Thyroid gland (tissue), 4 donors: ENCODE results near the gene SCAF8. TPM values are rescaled to one million over a fixed set of nuclear protein-coding genes. Genes with fewer than 3 reads are reported as not detected.

Source experiments
- DNase-seq, 2 donors: peaks; one replicate each; pipeline ENCODE4 v3.0.0-alpha.2; 2019
- H3K27ac ChIP-seq, 3 donors: fragments of 200-600 bp; sonication (generic); 1 replicate in 2 of 3; 2 replicates in 1 of 3; pipeline ENCODE4 v1.5.1; 2016 to 2019; ENCODE audit warnings: mild to moderate bottlenecking in 1 of 3, moderate library complexity in 1 of 3
- H3K27me3 ChIP-seq: fragments of 200-600 bp; sonication (generic); one replicate; pipeline ENCODE4 v1.5.1; 2019
- H3K36me3 ChIP-seq, 2 donors: fragments of 200-600 bp; sonication (generic); one replicate each; pipeline ENCODE4 v1.5.1; 2016 to 2019
- H3K4me1 ChIP-seq, 2 donors: fragments of 200-600 bp; sonication (generic); one replicate each; pipeline ENCODE4 v1.5.1; 2017 to 2019
- H3K4me3 ChIP-seq, 3 donors: fragments of 200-600 bp; sonication (generic); replicated peaks in 1 of 3; 1 replicate in 2 of 3; 2 replicates in 1 of 3; pipeline ENCODE4 v1.5.1; 2016; ENCODE audit warnings: mild to moderate bottlenecking in 1 of 3
- H3K9me3 ChIP-seq: fragments of 200-600 bp; sonication (generic); one replicate; pipeline ENCODE4 v1.5.1; 2017
- CTCF ChIP-seq, 6 experiments: fragments of 200-600 bp in 3 of 6; fragments of 450-650 bp in 3 of 6; sonication (generic) in 3 of 6; IDR thresholded peaks; one replicate each; pipeline ENCODE4 v1.5.1; 2016 to 2019; ENCODE audit warnings: antibody characterized with exemption in 6 of 6, mild to moderate bottlenecking in 2 of 6, inconsistent platforms in 1 of 6, moderate library complexity in 1 of 6
- POLR2A ChIP-seq, 2 donors: fragments of 450-650 bp; IDR thresholded peaks; one replicate each; pipeline ENCODE4 v1.6.1; 2017; ENCODE audit warnings: antibody characterized with exemption in 2 of 2, mild to moderate bottlenecking in 2 of 2, moderate library complexity in 1 of 2
- WGBS, 2 donors: methylation state at CpG; one replicate each; pipeline ENCODE4 v1.1.5; 2017; 5-methylcytosine and 5-hydroxymethylcytosine counted together
- intact Hi-C: fragments of 100-400 bp; cut with DNase I; formaldehyde crosslinking; loops from one replicate; pipeline ENCODE4 v1.15.1; 2023
- microRNA counts, 2 donors: library from miRNA; unstranded; fragments of <30 nt; microRNA quantifications; one replicate each; lab custom pipeline; 2016 to 2017
- microRNA-seq: library from miRNA; unstranded; fragments of <30 nt; microRNA quantifications from one replicate; pipeline ENCODE4, GENCODE V29; 2016
- small RNA-seq: library from RNA; depleted of rRNA; stranded (forward); fragments of <200 nt; gene quantifications from one replicate; pipeline ENCODE3, GENCODE V24; 2016
- total RNA-seq, 4 donors: library from RNA; depleted of rRNA; stranded (reverse); fragments of >200 nt; gene quantifications; one replicate each; pipeline ENCODE4 v1.2.3, GENCODE V29; 2016

The SCAF8 gene
- total RNA-seq, 4 donors from 2014 or later: 60.9 to 88.8 (median 65.1) TPM

DNA sequence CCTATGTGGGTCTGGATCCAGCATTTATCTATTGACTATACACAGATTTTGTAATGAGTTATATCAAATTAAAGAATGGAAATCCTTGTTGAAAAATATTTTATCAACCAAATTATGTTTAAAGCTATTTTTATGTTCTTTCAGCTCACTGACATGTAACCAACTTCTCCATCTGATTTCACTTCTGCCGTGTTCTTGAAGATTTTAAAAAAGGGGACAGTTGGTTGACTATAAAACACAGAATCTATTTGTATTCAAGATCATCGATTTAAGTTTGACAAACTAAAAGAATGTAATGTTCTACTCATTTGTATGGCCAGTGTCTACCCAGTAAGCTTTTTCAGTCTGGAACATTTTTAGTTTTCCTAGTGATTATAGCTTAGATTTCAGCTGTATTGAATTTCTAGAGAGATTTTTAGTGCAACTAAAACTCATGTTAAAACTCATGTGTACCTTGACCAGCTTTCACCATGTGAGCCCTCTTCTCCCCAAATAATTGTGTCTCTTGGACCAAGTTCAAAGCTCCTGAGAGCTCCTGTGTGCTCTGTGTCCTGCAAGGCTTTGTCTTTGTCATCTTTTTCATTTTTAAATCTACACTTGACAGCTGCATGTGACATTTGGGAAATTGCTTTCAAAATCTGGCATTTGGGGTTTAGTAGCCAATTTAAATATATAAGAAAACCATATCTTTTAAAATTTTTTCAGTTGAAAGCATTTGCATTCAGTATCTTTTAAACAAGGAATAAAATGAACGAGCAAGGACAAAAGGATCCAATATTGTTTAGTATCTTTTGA lies 143.5 kb downstream of the SCAF8 start:
- no peaks in the 10 kb centered on the region for H3K9me3 ChIP-seq
- intact Hi-C loops: no loop called here
- H3K27me3 ChIP-seq: no peaks in the 10 kb centered on the region
- H3K4me3 ChIP-seq: no peak overlapping the region
- TF ChIP-seq CTCF (IDR thresholded peaks at IDR 0.05) (no peak), POLR2A (IDR thresholded peaks at IDR 0.05) (no peak)
- peak overlapping the region in 1 of 3 donors; percentile 7 for H3K27ac ChIP-seq
- H3K4me1 ChIP-seq: peaks cover 28 to 42% of the 10 kb centered on the region in 2 donors
- no peaks in the 10 kb centered on the region for H3K36me3 ChIP-seq
- WGBS, 2 donors: 90 to 94% methylated on average over 3 of the region's 3 CpGs
- DNase-seq: no peak

DNA sequence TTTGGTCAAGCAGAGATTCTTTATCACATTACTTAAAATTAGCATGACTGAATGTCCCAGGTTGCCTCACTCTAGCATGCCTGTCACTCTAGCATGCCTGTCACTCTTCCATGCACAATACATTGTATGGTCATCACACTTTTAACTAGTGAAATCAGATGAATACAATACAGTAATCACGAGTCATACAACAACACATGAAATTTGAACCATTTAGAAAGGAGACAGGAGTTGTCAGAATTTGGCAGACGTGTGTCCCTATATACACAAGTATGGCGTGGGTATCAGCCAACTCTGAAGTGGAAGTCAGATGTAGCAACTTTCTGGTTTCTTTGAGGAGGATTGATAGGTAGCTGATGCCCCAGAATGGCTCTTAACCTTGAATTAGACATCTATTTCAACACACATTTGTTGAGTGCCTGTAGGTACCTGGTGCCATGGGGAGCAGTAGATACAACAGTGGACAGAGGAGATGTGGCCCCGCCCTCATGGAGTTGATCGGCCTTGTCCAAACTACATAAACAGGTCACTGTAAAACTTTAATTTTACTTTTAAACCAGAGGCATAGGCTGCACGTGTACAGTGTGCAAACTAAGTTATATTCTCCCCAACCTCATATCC lies 145.8 kb downstream of the SCAF8 start:
- 46 to 60% methylated on average over 6 of the region's 6 CpGs for WGBS, 2 donors
- TF ChIP-seq POLR2A (IDR thresholded peaks at IDR 0.05) (no peak), CTCF (IDR thresholded peaks at IDR 0.05) (no peak)
- no peak overlapping the region for H3K4me3 ChIP-seq

GRCh38 chr6:154882107-154882506 lies 148.9 kb downstream of the SCAF8 start:
- TF ChIP-seq POLR2A (IDR thresholded peaks at IDR 0.05): no peak
- no peak for TF ChIP-seq CTCF (IDR thresholded peaks at IDR 0.05)
- intact Hi-C loops: no loop called here
- Histone ChIP-seq H3K4me3 (no peak overlapping the region), H3K9me3 (no peaks in the 10 kb centered on the region), H3K4me1 (peaks cover 11 to 13% of the 10 kb centered on the region in 2 donors), H3K27ac (no peak overlapping the region), H3K36me3 (no peaks in the 10 kb centered on the region), H3K27me3 (no peaks in the 10 kb centered on the region)
- no peak for DNase-seq
- WGBS, 2 donors: 86 to 91% methylated on average over 3 of the region's 3 CpGs

More for the DNA sequence above, 145.8 kb downstream of the SCAF8 start:
- Histone ChIP-seq H3K27ac (no peak overlapping the region), H3K36me3 (no peaks in the 10 kb centered on the region), H3K27me3 (no peaks in the 10 kb centered on the region), H3K9me3 (no peaks in the 10 kb centered on the region), H3K4me1 (peaks cover 21 to 35% of the 10 kb centered on the region in 2 donors)
- intact Hi-C loops: no loop called here
- DNase-seq: peak; percentile 26 to 37

MicroRNAs encoded within 50 kb of the gene (microRNA counts, 767-probe panel; counts per million panel counts)
- 0 counts per million in 2 donors for microRNA hsa-miR-1273c (lab: Ali Mortazavi, UCI)

Small RNA genes lying within 50 kb of the gene (microRNA-seq; reads per million reads assigned to microRNA genes)
- not detected for gene MIR1273C

Small RNA genes lying within 50 kb of the gene (small RNA-seq; reads per million reads assigned to genes)
- gene MIR1273C (not detected), gene RNU6-824P (not detected)

Other genes starting within 250 kb of the SCAF8 start
- 1 to 10 TPM; 4.5 to 7.8 (median 7.0) TPM for gene CNKSR3, start 222.7 kb upstream of the SCAF8 start, total RNA-seq